NB4 (cell line): ENCODE measurements around the gene ARHGEF18.

ENCODE experiments used
- POLR2A ChIP-seq: IDR thresholded peaks from 2 replicates; pipeline ENCODE4 v1.6.1; 2011; ENCODE audit warnings: mild to moderate bottlenecking; ENCODE audit not compliant: insufficient read length; ENCODE audit errors: extremely low read depth
- TF ChIP-seq, protein P1 (sequence below): IDR thresholded peaks from one replicate; pipeline ENCODE4 v1.5.1; 2012; ENCODE audit warnings: low read depth, low read length

DNA sequence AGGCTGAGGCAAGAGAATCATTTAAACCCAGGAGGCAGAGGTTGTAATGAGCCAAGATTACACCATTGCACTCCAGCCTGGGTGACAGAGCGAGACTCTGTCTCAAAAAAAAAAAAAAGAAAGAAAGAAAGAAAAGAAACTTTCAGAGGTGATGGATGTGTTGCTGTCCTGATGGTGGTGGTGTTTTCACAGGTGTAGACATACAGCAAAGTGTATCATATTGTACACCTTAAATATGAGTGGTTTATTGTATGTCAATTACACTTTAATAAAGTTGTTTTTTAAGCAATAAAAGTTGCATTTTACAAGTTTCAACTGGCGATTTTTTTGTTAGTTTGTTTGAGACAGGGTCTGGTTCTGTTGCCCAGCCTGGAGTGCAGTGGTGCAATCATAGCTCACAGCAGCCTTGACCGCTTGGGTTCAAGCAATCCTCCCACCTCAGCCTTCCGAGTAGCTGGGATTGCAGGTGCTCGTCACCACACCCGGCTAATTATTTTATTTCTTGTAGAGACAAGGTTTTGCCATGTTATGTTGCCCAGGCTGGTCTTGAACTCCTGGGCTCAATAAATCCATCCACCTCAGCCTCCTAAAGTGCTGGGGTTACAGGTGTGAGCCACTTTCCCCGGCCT is 41.0 kb upstream of the ARHGEF18 start:
- TF ChIP-seq, protein P1, sequence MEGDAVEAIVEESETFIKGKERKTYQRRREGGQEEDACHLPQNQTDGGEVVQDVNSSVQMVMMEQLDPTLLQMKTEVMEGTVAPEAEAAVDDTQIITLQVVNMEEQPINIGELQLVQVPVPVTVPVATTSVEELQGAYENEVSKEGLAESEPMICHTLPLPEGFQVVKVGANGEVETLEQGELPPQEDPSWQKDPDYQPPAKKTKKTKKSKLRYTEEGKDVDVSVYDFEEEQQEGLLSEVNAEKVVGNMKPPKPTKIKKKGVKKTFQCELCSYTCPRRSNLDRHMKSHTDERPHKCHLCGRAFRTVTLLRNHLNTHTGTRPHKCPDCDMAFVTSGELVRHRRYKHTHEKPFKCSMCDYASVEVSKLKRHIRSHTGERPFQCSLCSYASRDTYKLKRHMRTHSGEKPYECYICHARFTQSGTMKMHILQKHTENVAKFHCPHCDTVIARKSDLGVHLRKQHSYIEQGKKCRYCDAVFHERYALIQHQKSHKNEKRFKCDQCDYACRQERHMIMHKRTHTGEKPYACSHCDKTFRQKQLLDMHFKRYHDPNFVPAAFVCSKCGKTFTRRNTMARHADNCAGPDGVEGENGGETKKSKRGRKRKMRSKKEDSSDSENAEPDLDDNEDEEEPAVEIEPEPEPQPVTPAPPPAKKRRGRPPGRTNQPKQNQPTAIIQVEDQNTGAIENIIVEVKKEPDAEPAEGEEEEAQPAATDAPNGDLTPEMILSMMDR, result no peak
- no peak for TF ChIP-seq POLR2A
